Measurements from ENCODE around the gene KLHL40.

Gene KLHL40

GRCh38 chr3:42657675-42658074 is 27.7 kb upstream of the KLHL40 start:
- no peak for DNase-seq

GRCh38 chr3:42658091-42658770 is 27.1 kb upstream of the KLHL40 start:
- no peak for DNase-seq

- no peak for DNase-seq
Observed at GRCh38 chr3:42658771-42659390, 26.5 kb upstream of the KLHL40 start.

GRCh38 chr3:42659451-42660130 is 25.7 kb upstream of the KLHL40 start:
- no peak for DNase-seq

GRCh38 chr3:42660131-42660715 is 25.1 kb upstream of the KLHL40 start:
- DNase-seq, result no peak

GRCh38 chr3:42660898-42661297 is 24.4 kb upstream of the KLHL40 start:
- no peak for DNase-seq

- no peak for DNase-seq
Observed at GRCh38 chr3:42661593-42662022, 23.7 kb upstream of the KLHL40 start.

GRCh38 chr3:42662037-42662812 is 23.1 kb upstream of the KLHL40 start:
- DNase-seq, result no peak

- DNase-seq, result no peak
Observed at GRCh38 chr3:42662813-42663535, 22.4 kb upstream of the KLHL40 start.

- DNase-seq, result no peak
Observed at GRCh38 chr3:42663581-42664437, 21.5 kb upstream of the KLHL40 start.

- DNase-seq, result no peak
Observed at GRCh38 chr3:42664438-42664803, 20.9 kb upstream of the KLHL40 start.

- no peak for DNase-seq
Observed at GRCh38 chr3:42665050-42665878, 20.1 kb upstream of the KLHL40 start.

GRCh38 chr3:42666022-42666421 is 19.3 kb upstream of the KLHL40 start:
- DNase-seq, result no peak

GRCh38 chr3:42666577-42666998 is 18.7 kb upstream of the KLHL40 start:
- DNase-seq, result no peak

- no peak for DNase-seq
Observed at GRCh38 chr3:42667096-42667522, 18.2 kb upstream of the KLHL40 start.

- no peak for DNase-seq
Observed at GRCh38 chr3:42667523-42668412, 17.6 kb upstream of the KLHL40 start.

- no peak for DNase-seq
Observed at GRCh38 chr3:42668413-42668760, 16.9 kb upstream of the KLHL40 start.

GRCh38 chr3:42668793-42669217 is 16.5 kb upstream of the KLHL40 start:
- DNase-seq, result no peak

- DNase-seq, result no peak
Observed at GRCh38 chr3:42670051-42670576, 15.2 kb upstream of the KLHL40 start.
